IMR-90 (cell line): ENCODE data around the gene HOXC12. TPM values are rescaled to one million over a fixed set of nuclear protein-coding genes. Genes with fewer than 3 reads are reported as not detected.

Source experiments
- ATAC-seq: fragments of 200-7000 bp; cut with Tn5 transposase; 2 replicates; pipeline ENCODE4 v1.9.1; 2020; ENCODE audit warnings: low read depth, mild to moderate bottlenecking, moderate library complexity
- BruUV-seq: library from RNA; stranded (reverse); fragments of 400-500 nt; replicated peaks from 2 replicates; lab custom pipeline; 2021; lab: Mats Ljungman, UMichigan
- CTCF ChIA-PET: fragments of 300-600 bp; formaldehyde crosslinking; extraction: SDS; loops from one replicate; lab custom pipeline; 2021; ENCODE audit warnings: antibody characterized with exemption; lab: Yijun Ruan, JAX
- POLR2A ChIA-PET: fragments of 300-600 bp; sonication (Branson Sonifier 250); formaldehyde crosslinking; loops from one replicate; lab custom pipeline; 2022; ENCODE audit warnings: antibody characterized with exemption; ENCODE audit not compliant: unreplicated experiment; lab: Charles Lee
- DNase-seq: peaks from one replicate; pipeline ENCODE4 v3.0.0; 2013
- H2AFZ ChIP-seq: replicated peaks from 2 replicates; pipeline ENCODE3; 2013; ENCODE audit warnings: low read length, mild to moderate bottlenecking; ENCODE audit not compliant: poor library complexity
- H2AK5ac ChIP-seq: 2 replicates; pipeline ENCODE4 v1.6.1; 2013; ENCODE audit warnings: low read depth, low read length, inconsistent platforms
- H2AK9ac ChIP-seq: replicated peaks from 2 replicates; pipeline ENCODE3; 2013; ENCODE audit warnings: mild to moderate bottlenecking, low read depth, low read length, moderate library complexity; ENCODE audit not compliant: poor library complexity
- H2BK120ac ChIP-seq: 2 replicates; pipeline ENCODE4 v1.6.1; 2013; ENCODE audit warnings: low read depth, low read length, inconsistent platforms
- H2BK15ac ChIP-seq: 3 replicates; pipeline ENCODE4 v1.6.1; 2013; ENCODE audit warnings: low read depth, low read length, inconsistent platforms
- H2BK20ac ChIP-seq: 2 replicates; pipeline ENCODE4 v1.6.1; 2013; ENCODE audit warnings: low read depth, mild to moderate bottlenecking, inconsistent platforms, low read length, moderate library complexity
- H2BK5ac ChIP-seq: 2 replicates; pipeline ENCODE4 v1.6.1; 2013; ENCODE audit warnings: mild to moderate bottlenecking, low read depth, low read length, inconsistent platforms; ENCODE audit not compliant: poor library complexity, severe bottlenecking
- H3K14ac ChIP-seq: replicated peaks from 2 replicates; pipeline ENCODE4 v1.6.1; 2013; ENCODE audit warnings: low read depth, low read length, inconsistent platforms
- H3K18ac ChIP-seq: 2 replicates; pipeline ENCODE4 v1.6.1; 2013; ENCODE audit warnings: low read depth, low read length, control low read depth
- H3K23ac ChIP-seq: 2 replicates; pipeline ENCODE4 v1.6.1; 2013; ENCODE audit warnings: low read depth, low read length, inconsistent platforms
- H3K27ac ChIP-seq: 2 replicates; pipeline ENCODE4 v1.5.1; 2013; ENCODE audit warnings: mild to moderate bottlenecking, control low read depth, low read length; ENCODE audit not compliant: insufficient read depth
- H3K27me3 ChIP-seq: 2 replicates; pipeline ENCODE4 v1.6.1; 2013; ENCODE audit warnings: low read length; ENCODE audit not compliant: control insufficient read depth, insufficient read depth
- H3K36me3 ChIP-seq: 2 replicates; pipeline ENCODE4 v1.6.1; 2013; ENCODE audit warnings: low read length, mixed read lengths; ENCODE audit not compliant: control insufficient read depth, insufficient read depth
- H3K4ac ChIP-seq: 2 replicates; pipeline ENCODE4 v1.6.1; 2013; ENCODE audit warnings: low read depth, low read length, inconsistent platforms
- H3K4me1 ChIP-seq: 2 replicates; pipeline ENCODE4 v1.6.1; 2013; ENCODE audit warnings: low read length, mixed read lengths; ENCODE audit not compliant: control insufficient read depth, insufficient read depth
- H3K4me2 ChIP-seq: 2 replicates; pipeline ENCODE4 v1.6.1; 2013; ENCODE audit warnings: low read depth, mild to moderate bottlenecking, control low read depth, low read length, moderate library complexity
- H3K4me3 ChIP-seq: 2 replicates; pipeline ENCODE4 v1.5.1; 2013; ENCODE audit warnings: low read depth, mild to moderate bottlenecking, control low read depth, low read length, moderate library complexity; ENCODE audit not compliant: insufficient read depth
- H3K56ac ChIP-seq: 2 replicates; pipeline ENCODE4 v1.6.1; 2013; ENCODE audit warnings: low read length, inconsistent platforms; ENCODE audit not compliant: insufficient read depth; ENCODE audit errors: extremely low read depth
- H3K79me1 ChIP-seq, 2 experiments: 2 replicates each; pipeline ENCODE4 v1.6.1; 2013; ENCODE audit warnings: low read length in 2 of 2, inconsistent platforms in 1 of 2, low read depth in 1 of 2
- H3K9ac ChIP-seq: 2 replicates; pipeline ENCODE4 v1.6.1; 2013; ENCODE audit warnings: low read depth, low read length, control low read depth
- H3K9me1 ChIP-seq: 2 replicates; pipeline ENCODE4 v1.6.1; 2013; ENCODE audit warnings: low read length, inconsistent platforms; ENCODE audit not compliant: insufficient read depth
- H3K9me3 ChIP-seq: 2 replicates; pipeline ENCODE4 v1.6.1; 2013; ENCODE audit warnings: low read length; ENCODE audit not compliant: control insufficient read depth, insufficient read depth
- H4K20me1 ChIP-seq: 2 replicates; pipeline ENCODE4 v1.6.1; 2013; ENCODE audit warnings: low read length, inconsistent platforms; ENCODE audit not compliant: insufficient read depth
- H4K5ac ChIP-seq: 2 replicates; pipeline ENCODE4 v1.6.1; 2013; ENCODE audit warnings: mild to moderate bottlenecking, low read depth, low read length, control low read depth
- H4K8ac ChIP-seq, 2 experiments: 2 replicates each; pipeline ENCODE4 v1.6.1; 2013; ENCODE audit warnings: low read depth in 2 of 2, low read length in 2 of 2, control low read depth in 1 of 2, inconsistent platforms in 1 of 2
- H4K91ac ChIP-seq: 2 replicates; pipeline ENCODE4 v1.6.1; 2013; ENCODE audit warnings: low read depth, low read length, inconsistent platforms; ENCODE audit not compliant: insufficient read depth
- BHLHE40 ChIP-seq: fragments of 150-350 bp; IDR thresholded peaks from 2 replicates; pipeline ENCODE4 v1.6.1; 2016; ENCODE audit warnings: mild to moderate bottlenecking, low read depth, low read length
- CEBPB ChIP-seq: IDR thresholded peaks from 2 replicates; pipeline ENCODE4 v1.6.1; 2012; ENCODE audit warnings: low read depth, low read length, improper control_type of control experiment
- CHD1 ChIP-seq: IDR thresholded peaks from 2 replicates; pipeline ENCODE4 v1.6.1; 2012; ENCODE audit warnings: low read depth, low read length, improper control_type of control experiment
- CTCF ChIP-seq: conservative IDR thresholded peaks from 2 replicates; pipeline ENCODE4 v1.5.1; 2012; ENCODE audit warnings: mild to moderate bottlenecking, low read depth, low read length, improper control_type of control experiment
- ELK1 ChIP-seq: fragments of 150-350 bp; IDR thresholded peaks from 2 replicates; pipeline ENCODE4 v1.6.1; 2016; ENCODE audit warnings: low read depth, mild to moderate bottlenecking, low read length, moderate library complexity, borderline replicate concordance
- FOS ChIP-seq: fragments of 150-350 bp; IDR thresholded peaks from 2 replicates; pipeline ENCODE4 v1.6.1; 2016; ENCODE audit warnings: low read depth, low read length
- MAFK ChIP-seq: IDR thresholded peaks from 2 replicates; pipeline ENCODE4 v1.6.1; 2012; ENCODE audit warnings: low read depth, low read length, improper control_type of control experiment
- MAZ ChIP-seq: IDR thresholded peaks from 2 replicates; pipeline ENCODE4 v1.6.1; 2012; ENCODE audit warnings: low read depth, mild to moderate bottlenecking, low read length, improper control_type of control experiment, moderate library complexity, borderline replicate concordance
- MXI1 ChIP-seq: IDR thresholded peaks from 2 replicates; pipeline ENCODE4 v1.6.1; 2012; ENCODE audit warnings: low read depth, mild to moderate bottlenecking, low read length, moderate library complexity, borderline replicate concordance
- NFE2L2 ChIP-seq: fragments of 150-350 bp; IDR thresholded peaks from 2 replicates; pipeline ENCODE4 v1.6.1; 2016; ENCODE audit warnings: low read depth, mild to moderate bottlenecking, low read length
- POLR2A ChIP-seq: IDR thresholded peaks from 2 replicates; pipeline ENCODE4 v1.6.1; 2012; ENCODE audit warnings: mild to moderate bottlenecking, low read depth, low read length
- RCOR1 ChIP-seq: IDR thresholded peaks from 2 replicates; pipeline ENCODE4 v1.6.1; 2012; ENCODE audit warnings: mild to moderate bottlenecking, low read length, improper control_type of control experiment; ENCODE audit not compliant: insufficient replicate concordance
- RFX5 ChIP-seq: IDR thresholded peaks from 2 replicates; pipeline ENCODE4 v1.8.0; 2012; ENCODE audit warnings: low read depth, mild to moderate bottlenecking, low read length, moderate library complexity
- SMC3 ChIP-seq: fragments of 150-350 bp; IDR thresholded peaks from 2 replicates; pipeline ENCODE4 v1.6.1; 2016; ENCODE audit warnings: low read depth, mild to moderate bottlenecking, antibody characterized with exemption, low read length, moderate library complexity
- WGBS, 2 experiments: methylation state at CpG; one replicate each; pipeline versions ENCODE4 v1.1.5 to v1.1.7; 2013; ENCODE audit warnings: missing lambda C conversion rate in 2 of 2; ENCODE audit not compliant: insufficient read length in 1 of 2; ENCODE audit errors: extremely low coverage in 2 of 2; 5-methylcytosine and 5-hydroxymethylcytosine counted together
- dilution Hi-C: fragments of 300-500 bp; cut with HindIII; formaldehyde crosslinking; loops from one replicate; pipeline ENCODE4 v1.14.3; 2018; ENCODE audit warnings: low sequenced_read_pairs; ENCODE audit not compliant: unreplicated experiment
- in situ Hi-C: fragments of 300-500 bp; cut with MboI; formaldehyde crosslinking; loops from 3 replicates; pipeline ENCODE4 v1.14.3; 2019; ENCODE audit warnings: low sequenced_read_pairs, inconsistent platforms, mixed read lengths
- intact Hi-C: fragments of 100-400 bp; cut with micrococcal nuclease; formaldehyde crosslinking; loops from 2 replicates; pipeline ENCODE4 v1.10.0; 2022
- polyA plus RNA-seq, 3 experiments: library from polyadenylated mRNA; depleted of rRNA; stranded (reverse); fragments of >200 nt; gene quantifications; 2 replicates each; pipeline ENCODE4 v1.2.3, GENCODE V29; 2012; ENCODE audit warnings: low replicate concordance in 1 of 3
- total RNA-seq: library from RNA; depleted of rRNA; stranded (reverse); fragments of >200 nt; gene quantifications from 2 replicates; pipeline ENCODE4 v1.2.3, GENCODE V29; 2012
- TF ChIP-seq, protein P1 (sequence below): fragments of 150-350 bp; IDR thresholded peaks from 2 replicates; pipeline ENCODE4 v1.6.1; 2017; ENCODE audit warnings: mild to moderate bottlenecking, antibody characterized with exemption, low read length, low read depth

HOXC12 gene
- total and polyA plus RNA-seq, 2 of the 4 experiments (the other 2 are of a cell fraction): not detected

DNA sequence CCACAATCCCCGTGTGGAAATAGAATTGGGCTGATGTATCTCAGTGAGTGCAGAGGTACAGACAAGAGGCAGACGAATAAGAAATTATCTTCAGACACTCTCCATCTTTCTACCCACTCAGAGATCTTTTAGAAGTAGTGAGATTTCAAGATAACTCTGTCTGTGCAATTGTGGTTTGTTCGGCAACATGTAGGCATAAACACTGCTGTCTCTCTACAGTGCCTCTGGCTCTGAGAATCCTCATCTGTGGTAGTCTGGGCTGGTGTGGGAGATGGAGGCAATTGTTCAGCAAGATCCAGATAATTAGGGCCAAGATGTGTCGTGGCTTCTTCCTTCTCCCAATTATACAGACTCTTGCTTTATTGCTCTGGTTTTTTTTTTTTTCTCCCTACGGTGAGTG is 13.0 kb upstream of the HOXC12 start:
- no peak for TF ChIP-seq MAFK
- TF ChIP-seq RCOR1: no peak
- TF ChIP-seq POLR2A: no peak
- no peak for TF ChIP-seq CTCF
- TF ChIP-seq MAZ: no peak
- no peak for TF ChIP-seq RFX5
- TF ChIP-seq CEBPB: no peak
- TF ChIP-seq, protein P1, sequence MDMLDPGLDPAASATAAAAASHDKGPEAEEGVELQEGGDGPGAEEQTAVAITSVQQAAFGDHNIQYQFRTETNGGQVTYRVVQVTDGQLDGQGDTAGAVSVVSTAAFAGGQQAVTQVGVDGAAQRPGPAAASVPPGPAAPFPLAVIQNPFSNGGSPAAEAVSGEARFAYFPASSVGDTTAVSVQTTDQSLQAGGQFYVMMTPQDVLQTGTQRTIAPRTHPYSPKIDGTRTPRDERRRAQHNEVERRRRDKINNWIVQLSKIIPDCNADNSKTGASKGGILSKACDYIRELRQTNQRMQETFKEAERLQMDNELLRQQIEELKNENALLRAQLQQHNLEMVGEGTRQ: no peak
- TF ChIP-seq FOS: no peak
- TF ChIP-seq MXI1: no peak
- TF ChIP-seq NFE2L2: no peak
- TF ChIP-seq BHLHE40: no peak
- no peak for TF ChIP-seq SMC3
- TF ChIP-seq ELK1: no peak
- TF ChIP-seq CHD1: no peak
- no peaks in the 10 kb centered on the region for H4K20me1 ChIP-seq
- intact Hi-C loops: no loop called here
- H3K79me1 ChIP-seq: no peaks in the 10 kb centered on the region
- no peak overlapping the region for H2AK9ac ChIP-seq
- no peak overlapping the region for H2BK20ac ChIP-seq
- peaks cover 13% of the 10 kb centered on the region for H3K9me3 ChIP-seq
- H2BK120ac ChIP-seq: no peak overlapping the region
- no peaks in the 10 kb centered on the region for H3K9me1 ChIP-seq
- CTCF ChIA-PET: no interaction called here
- H2AFZ ChIP-seq: no peak overlapping the region
- no peak overlapping the region for H3K18ac ChIP-seq
- H4K91ac ChIP-seq: no peak overlapping the region
- H2BK15ac ChIP-seq: no peak overlapping the region
- ATAC-seq (no peak), DNase-seq (no peak)
- no peak overlapping the region for H3K9ac ChIP-seq
- H3K23ac ChIP-seq: no peak overlapping the region
- H2AK5ac ChIP-seq: no peak overlapping the region
- H3K27ac ChIP-seq: no peak overlapping the region
- in situ Hi-C loops: no loop called here
- H4K5ac ChIP-seq: no peak overlapping the region
- H3K4me2 ChIP-seq: no peak overlapping the region
- no peak overlapping the region for H3K4me3 ChIP-seq
- H3K56ac ChIP-seq: no peak overlapping the region
- no CpG with 5 or more reads among the region's 5 CpGs for WGBS, 2 experiments
- H3K14ac ChIP-seq: no peak overlapping the region
- no TSS peak for BruUV-seq
- no peaks in the 10 kb centered on the region for H3K36me3 ChIP-seq
- H4K8ac ChIP-seq: no peak overlapping the region
- peaks cover 87% of the 10 kb centered on the region for H3K27me3 ChIP-seq
- H2BK5ac ChIP-seq: no peak overlapping the region
- no peaks in the 10 kb centered on the region for H3K4me1 ChIP-seq
- dilution Hi-C loops: no loop called here
- H3K4ac ChIP-seq: no peak overlapping the region
- POLR2A ChIA-PET: no interaction called here
